Fibroblast of pulmonary artery (primary cell): ENCODE measurements around the gene TYMS.

Experiments
- DNase-seq: peaks from one replicate; pipeline ENCODE4 v3.0.0-alpha.2; 2010; ENCODE audit warnings: low read depth
- H3K4me3 ChIP-seq: replicated peaks from 2 replicates; pipeline ENCODE4 v1.5.1; 2011; ENCODE audit warnings: low read depth, mild to moderate bottlenecking, control low read depth, low read length, moderate library complexity
- CTCF ChIP-seq: IDR thresholded peaks from 2 replicates; pipeline ENCODE4 v1.5.1; 2011; ENCODE audit warnings: mild to moderate bottlenecking, control low read depth, low read length, inconsistent platforms; ENCODE audit errors: missing control alignments

Gene TYMS

GRCh38 chr18:692824-693223 is 35.4 kb downstream of the TYMS start:
- no peak for TF ChIP-seq CTCF
- no peak overlapping the region for H3K4me3 ChIP-seq
- no peak for DNase-seq

GRCh38 chr18:693466-694187 is 36.2 kb downstream of the TYMS start:
- no peak for DNase-seq
- no peak overlapping the region for H3K4me3 ChIP-seq
- TF ChIP-seq CTCF, result no peak

- no peak overlapping the region for H3K4me3 ChIP-seq
- no peak for TF ChIP-seq CTCF
Observed at GRCh38 chr18:697012-697411, 39.6 kb downstream of the TYMS start.

GRCh38 chr18:697800-698199 is 40.3 kb downstream of the TYMS start:
- no peak overlapping the region for H3K4me3 ChIP-seq
- DNase-seq, result no peak
- TF ChIP-seq CTCF, result no peak

More at GRCh38 chr18:697012-697411, 39.6 kb downstream of the TYMS start:
- no peak for DNase-seq

- peak; percentile 32 for DNase-seq
- no peak overlapping the region for H3K4me3 ChIP-seq
- no peak for TF ChIP-seq CTCF
Observed at GRCh38 chr18:703213-703967, 45.9 kb downstream of the TYMS start.

GRCh38 chr18:706405-706804 is 49.0 kb downstream of the TYMS start:
- no peak overlapping the region for H3K4me3 ChIP-seq
- no peak for DNase-seq
- TF ChIP-seq CTCF, result no peak
